Loucy (cell line): ENCODE results near the gene DACH1.
A peak's percentile ranks its signal among the peaks of the same experiment; 100 is the strongest.

Source experiments
- H2AFZ ChIP-seq: fragments of 200-600 bp; sonication (generic); 2 replicates; pipeline ENCODE4 v1.6.0; 2016; ENCODE audit warnings: antibody characterized with exemption, mild to moderate bottlenecking, low read length, moderate library complexity
- H3F3A ChIP-seq: fragments of 200-600 bp; 2 replicates; pipeline ENCODE4 v1.6.0; 2016; ENCODE audit warnings: antibody characterized with exemption, low read depth, mild to moderate bottlenecking
- H3K27me3 ChIP-seq: fragments of 200-600 bp; sonication (generic); 2 replicates; pipeline ENCODE4 v1.6.1; 2014; ENCODE audit warnings: low read length, mild to moderate bottlenecking; ENCODE audit not compliant: insufficient read depth, poor library complexity, severe bottlenecking
- H3K36me3 ChIP-seq: fragments of 200-600 bp; sonication (generic); 2 replicates; pipeline ENCODE4 v1.6.1; 2016; ENCODE audit warnings: low read length; ENCODE audit not compliant: insufficient read depth
- H3K4me1 ChIP-seq: fragments of 200-600 bp; sonication (generic); 2 replicates; pipeline ENCODE4 v1.5.1; 2014; ENCODE audit warnings: low read length, mild to moderate bottlenecking; ENCODE audit not compliant: insufficient read depth, poor library complexity, severe bottlenecking
- H3K4me2 ChIP-seq: fragments of 200-600 bp; sonication (generic); 2 replicates; pipeline ENCODE4 v1.6.0; 2014; ENCODE audit warnings: antibody characterized with exemption, low read length, low read depth, mild to moderate bottlenecking; ENCODE audit not compliant: poor library complexity, severe bottlenecking
- H3K4me3 ChIP-seq: fragments of 200-600 bp; sonication (generic); 2 replicates; pipeline ENCODE4 v1.5.1; 2014; ENCODE audit warnings: low read length, mild to moderate bottlenecking, mixed read lengths; ENCODE audit not compliant: poor library complexity, severe bottlenecking
- H3K79me2 ChIP-seq: fragments of 200-600 bp; sonication (generic); 2 replicates; pipeline ENCODE4 v1.6.1; 2014; ENCODE audit warnings: low read length; ENCODE audit not compliant: insufficient read depth
- H3K9ac ChIP-seq: fragments of 200-600 bp; sonication (generic); 2 replicates; pipeline ENCODE4 v1.6.0; 2014; ENCODE audit warnings: mild to moderate bottlenecking, low read depth, low read length, moderate library complexity; ENCODE audit not compliant: poor library complexity, severe bottlenecking
- H3K9me2 ChIP-seq: fragments of 200-600 bp; sonication (generic); replicated peaks from 2 replicates; pipeline ENCODE4 v1.6.1; 2016; ENCODE audit warnings: low read depth, low read length, mixed read lengths
- H3K9me3 ChIP-seq: fragments of 200-600 bp; sonication (generic); 2 replicates; pipeline ENCODE4 v1.6.1; 2014; ENCODE audit warnings: mild to moderate bottlenecking, antibody characterized with exemption, low read length, low read depth; ENCODE audit not compliant: insufficient read depth
- H4K20me1 ChIP-seq: fragments of 200-600 bp; sonication (generic); 2 replicates; pipeline ENCODE4 v1.6.0; 2014; ENCODE audit warnings: antibody characterized with exemption, low read length, mild to moderate bottlenecking; ENCODE audit not compliant: insufficient read depth, poor library complexity, severe bottlenecking
- CTCF ChIP-seq: fragments of 200-600 bp; sonication (generic); conservative IDR thresholded peaks from 2 replicates; pipeline ENCODE4 v1.5.1; 2014; ENCODE audit warnings: mild to moderate bottlenecking, antibody characterized with exemption, low read length
- EZH2phosphoT487 ChIP-seq: fragments of 200-600 bp; IDR thresholded peaks from 2 replicates; pipeline ENCODE4 v1.6.1; 2018; ENCODE audit warnings: antibody characterized with exemption, mild to moderate bottlenecking, moderate library complexity, borderline replicate concordance

The DACH1 gene

GRCh38 chr13:71464686-71465085, 402.3 kb downstream of the DACH1 start:
- H3K9me3 ChIP-seq = no peaks in the 10 kb centered on the region

GRCh38 chr13:71461892-71462291, 405.1 kb downstream of the DACH1 start:
- no peaks in the 10 kb centered on the region for H3K9me3 ChIP-seq
- H3K36me3 ChIP-seq = no peaks in the 10 kb centered on the region
- no peaks in the 10 kb centered on the region for H3K27me3 ChIP-seq
- no peak overlapping the region for H2AFZ ChIP-seq
- TF ChIP-seq EZH2phosphoT487 (no peak), CTCF (no peak)
- no peaks in the 10 kb centered on the region for H3F3A ChIP-seq
- no peak overlapping the region for H3K9ac ChIP-seq
- H3K79me2 ChIP-seq = no peaks in the 10 kb centered on the region
- H3K4me2 ChIP-seq = no peak overlapping the region
- no peaks in the 10 kb centered on the region for H3K9me2 ChIP-seq
- H3K4me1 ChIP-seq = peaks cover 10% of the 10 kb centered on the region
- H3K4me3 ChIP-seq = no peak overlapping the region
- no peaks in the 10 kb centered on the region for H4K20me1 ChIP-seq

More at GRCh38 chr13:71464686-71465085, 402.3 kb downstream of the DACH1 start:
- Histone ChIP-seq H3K9ac (no peak overlapping the region), H3K36me3 (no peaks in the 10 kb centered on the region), H2AFZ (0 out of 2 replicates have a peak overlapping the region, but pooled peaks have one; percentile 30), H3K27me3 (no peaks in the 10 kb centered on the region), H3K9me2 (no peaks in the 10 kb centered on the region), H4K20me1 (no peaks in the 10 kb centered on the region), H3F3A (no peaks in the 10 kb centered on the region), H3K4me1 (peaks cover 10% of the 10 kb centered on the region), H3K79me2 (no peaks in the 10 kb centered on the region), H3K4me2 (no peak overlapping the region), H3K4me3 (no peak overlapping the region)
- TF ChIP-seq CTCF (no peak), EZH2phosphoT487 (no peak)

- H2AFZ ChIP-seq = 0 out of 2 replicates have a peak overlapping the region, but pooled peaks have one; percentile 18
- no peak overlapping the region for H3K4me2 ChIP-seq
- no peaks in the 10 kb centered on the region for H3K27me3 ChIP-seq
- H3K4me3 ChIP-seq = no peak overlapping the region
- H3K9me2 ChIP-seq = no peaks in the 10 kb centered on the region
- no peaks in the 10 kb centered on the region for H3K36me3 ChIP-seq
- H3K9ac ChIP-seq = no peak overlapping the region
- H3K4me1 ChIP-seq = peaks cover 10% of the 10 kb centered on the region
- no peaks in the 10 kb centered on the region for H4K20me1 ChIP-seq
- no peaks in the 10 kb centered on the region for H3K9me3 ChIP-seq
- TF ChIP-seq EZH2phosphoT487 = no peak
- TF ChIP-seq CTCF = no peak
- H3K79me2 ChIP-seq = no peaks in the 10 kb centered on the region
- no peaks in the 10 kb centered on the region for H3F3A ChIP-seq
Observed at GRCh38 chr13:71460211-71460610, 406.8 kb downstream of the DACH1 start.
